Coronary artery (tissue), 2 donors: ENCODE data around the gene ST6GALNAC3.

Source experiments
- DNase-seq: peaks from one replicate; pipeline ENCODE4 v3.0.0-alpha.2; 2017; ENCODE audit warnings: low spot score
- H3K27ac ChIP-seq, 2 donors: fragments of 200-600 bp; sonication (generic); one replicate each; pipeline ENCODE4 v1.5.1; 2016 to 2019
- H3K4me3 ChIP-seq: fragments of 200-600 bp; sonication (generic); 2 replicates; pipeline ENCODE4 v1.5.1; 2016; ENCODE audit warnings: mild to moderate bottlenecking, moderate library complexity
- TF ChIP-seq, protein P1 (sequence below): fragments of 200-600 bp; sonication (generic); IDR thresholded peaks from one replicate; pipeline ENCODE4 v1.5.1; 2019; ENCODE audit warnings: antibody characterized with exemption

Gene ST6GALNAC3

DNA sequence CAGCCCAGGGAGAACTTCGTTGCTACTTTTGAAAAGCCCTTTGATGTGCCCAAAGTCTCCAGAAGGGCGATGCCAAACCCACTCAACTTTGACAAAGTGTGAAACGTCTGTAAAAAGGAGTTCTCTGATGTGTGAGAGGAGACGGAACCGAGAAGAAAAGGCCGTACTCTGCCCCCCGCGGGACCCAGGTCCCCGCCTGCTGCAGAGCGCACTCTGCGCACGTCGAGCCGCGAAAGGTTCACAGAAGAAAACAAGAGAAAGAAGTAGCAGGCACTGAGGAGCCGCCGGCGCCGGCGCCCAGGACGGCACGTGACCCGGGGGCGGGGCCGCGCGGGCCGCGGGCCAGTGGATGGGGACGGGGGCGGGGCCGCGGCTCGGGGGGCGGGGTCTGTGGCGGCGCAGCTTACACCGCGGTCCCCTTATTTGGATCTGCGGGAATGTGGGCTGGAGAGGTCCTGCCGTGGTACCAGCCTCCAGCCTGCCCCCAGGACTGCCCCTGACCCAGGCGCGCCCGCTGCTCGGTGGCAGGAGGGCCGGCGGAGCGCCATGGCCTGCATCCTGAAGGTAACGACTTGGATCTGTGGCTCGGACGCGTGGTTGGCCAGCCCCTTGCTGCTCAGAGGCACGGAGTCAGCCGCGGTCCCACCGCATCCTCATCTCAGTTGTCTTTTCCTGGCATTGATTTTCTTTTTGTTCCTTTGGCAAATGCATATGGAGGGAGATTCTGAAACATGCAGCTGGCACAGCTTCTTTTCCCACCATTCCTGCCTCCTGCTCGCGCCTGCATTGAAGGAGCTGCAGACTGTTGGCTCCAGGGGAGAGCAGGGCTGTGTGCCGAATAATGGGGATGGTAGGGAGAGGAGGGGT, at the start of gene ST6GALNAC3:
Gene ST6GALNAC3, plus strand, starts transcription at position 426 of the 867 bp plus-strand sequence.
- TF ChIP-seq, protein P1, sequence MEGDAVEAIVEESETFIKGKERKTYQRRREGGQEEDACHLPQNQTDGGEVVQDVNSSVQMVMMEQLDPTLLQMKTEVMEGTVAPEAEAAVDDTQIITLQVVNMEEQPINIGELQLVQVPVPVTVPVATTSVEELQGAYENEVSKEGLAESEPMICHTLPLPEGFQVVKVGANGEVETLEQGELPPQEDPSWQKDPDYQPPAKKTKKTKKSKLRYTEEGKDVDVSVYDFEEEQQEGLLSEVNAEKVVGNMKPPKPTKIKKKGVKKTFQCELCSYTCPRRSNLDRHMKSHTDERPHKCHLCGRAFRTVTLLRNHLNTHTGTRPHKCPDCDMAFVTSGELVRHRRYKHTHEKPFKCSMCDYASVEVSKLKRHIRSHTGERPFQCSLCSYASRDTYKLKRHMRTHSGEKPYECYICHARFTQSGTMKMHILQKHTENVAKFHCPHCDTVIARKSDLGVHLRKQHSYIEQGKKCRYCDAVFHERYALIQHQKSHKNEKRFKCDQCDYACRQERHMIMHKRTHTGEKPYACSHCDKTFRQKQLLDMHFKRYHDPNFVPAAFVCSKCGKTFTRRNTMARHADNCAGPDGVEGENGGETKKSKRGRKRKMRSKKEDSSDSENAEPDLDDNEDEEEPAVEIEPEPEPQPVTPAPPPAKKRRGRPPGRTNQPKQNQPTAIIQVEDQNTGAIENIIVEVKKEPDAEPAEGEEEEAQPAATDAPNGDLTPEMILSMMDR = no peak
- Histone ChIP-seq H3K27ac (peak within 1 kb of the TSS; percentile 42 to 75), H3K4me3 (peak within 1 kb of the TSS; percentile 76)
- peak; percentile 90 for DNase-seq

GRCh38 chr1:76027341-76027740, 47.2 kb upstream of the ST6GALNAC3 start:
- DNase-seq = no peak
- Histone ChIP-seq H3K4me3 (no peak overlapping the region), H3K27ac (no peak overlapping the region)
- TF ChIP-seq, protein P1 = no peak

DNA sequence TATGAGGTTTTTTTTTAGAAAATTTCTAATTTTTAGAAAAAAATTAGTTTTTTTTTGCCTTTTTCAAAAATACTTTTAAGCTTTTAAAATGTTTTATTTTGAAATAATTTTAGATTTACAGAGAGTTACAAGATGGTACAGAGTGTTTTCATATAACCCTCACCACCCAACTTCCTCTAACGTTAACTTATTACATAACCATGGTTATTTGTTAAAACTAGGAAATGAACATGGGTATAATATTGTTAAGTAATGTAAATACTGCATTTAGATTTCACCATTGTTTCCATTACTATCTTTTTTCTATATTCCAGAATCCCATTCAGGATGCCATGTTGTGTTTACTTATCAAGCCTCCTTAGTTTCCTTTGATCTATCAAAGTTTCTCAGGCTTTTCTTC, 45.2 kb upstream of the ST6GALNAC3 start:
- TF ChIP-seq, protein P1 = no peak
- no peak for DNase-seq
- no peak overlapping the region for H3K27ac ChIP-seq
- no peak overlapping the region for H3K4me3 ChIP-seq

GRCh38 chr1:76031496-76031895, 43.0 kb upstream of the ST6GALNAC3 start:
- TF ChIP-seq, protein P1 = no peak
- H3K4me3 ChIP-seq = no peak overlapping the region
- no peak for DNase-seq
- no peak overlapping the region for H3K27ac ChIP-seq

DNA sequence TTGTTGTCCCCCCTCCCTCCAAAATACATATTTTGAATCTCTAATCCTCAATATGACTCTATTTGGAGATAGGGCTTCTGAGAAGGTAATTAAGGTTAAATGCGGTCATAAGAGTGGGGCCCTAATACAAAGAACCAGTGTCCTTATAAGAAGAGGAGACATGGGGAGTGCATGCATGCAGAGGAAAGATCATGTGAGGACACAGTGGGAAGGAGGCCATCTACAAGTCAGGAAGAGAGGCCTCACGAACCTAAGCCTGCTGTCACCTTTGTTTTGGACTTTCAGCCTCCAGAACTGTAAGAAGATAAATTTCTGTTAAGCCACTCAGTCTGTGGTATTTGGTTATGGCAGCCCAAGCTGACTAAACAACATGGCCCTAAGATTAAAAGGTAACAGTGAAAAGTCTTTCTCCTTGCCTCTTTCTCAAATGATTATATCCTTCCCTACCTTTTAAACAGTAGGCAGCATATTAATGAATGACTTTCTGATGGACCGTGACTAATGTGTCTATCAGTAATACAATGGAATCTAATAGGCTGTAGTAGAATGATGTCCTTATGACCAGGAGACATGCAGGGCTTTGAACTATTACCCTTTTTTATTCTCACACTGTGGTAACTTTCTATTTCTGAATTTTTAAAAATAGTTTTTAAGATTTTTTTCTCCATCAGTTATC, 40.6 kb upstream of the ST6GALNAC3 start:
- Histone ChIP-seq H3K27ac (no peak overlapping the region), H3K4me3 (no peak overlapping the region)
- DNase-seq = no peak
- TF ChIP-seq, protein P1 = no peak

DNA sequence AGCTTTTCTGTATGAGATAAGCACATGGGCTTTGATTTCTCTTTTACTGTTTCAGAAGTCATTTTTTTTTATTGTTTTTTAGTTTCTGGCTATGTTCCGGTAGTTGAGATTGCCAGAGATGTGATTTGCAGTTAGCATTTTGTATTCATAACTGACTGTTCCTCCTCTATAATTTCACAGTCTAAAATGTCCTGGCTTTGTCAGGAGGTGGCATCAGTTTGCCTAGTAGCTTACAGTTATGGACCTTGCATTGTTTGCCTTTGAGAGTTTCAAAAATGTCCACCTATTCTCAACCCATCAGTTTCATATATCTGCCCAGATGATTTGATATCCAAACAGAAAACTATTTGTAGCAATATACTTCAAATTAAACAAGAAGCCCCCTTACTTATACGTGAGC, 39.5 kb upstream of the ST6GALNAC3 start:
- no peak for DNase-seq
- TF ChIP-seq, protein P1 = no peak
- Histone ChIP-seq H3K4me3 (no peak overlapping the region), H3K27ac (no peak overlapping the region)
